HG03025 (cell line): Measurements from ENCODE around the gene SLC45A1.
"Not testable (repeated sequence)": the region's sequence is repeated elsewhere in the genome, so short reads cannot be mapped to it uniquely, and the experiment has no call there.

Source experiments
- ATAC-seq: cut with Tn5 transposase; IDR thresholded peaks from one replicate; pipeline ENCODE4 v1.9.1; 2021; ENCODE audit warnings: mild to moderate bottlenecking, moderate library complexity; ENCODE audit not compliant: unreplicated experiment, low FRiP score

SLC45A1 gene

GRCh38 chr1:8317647-8318381 lies at the start of gene SLC45A1:
SLC45A1 (plus strand) TSS chr1:8318114; CDS start chr1:8324330, 6,216 bp downstream.
- no peak for ATAC-seq

- no peak for ATAC-seq
Measured at GRCh38 chr1:8273036-8273435, 44.9 kb upstream of the SLC45A1 start.

GRCh38 chr1:8274352-8274751 lies 43.6 kb upstream of the SLC45A1 start:
- no peak for ATAC-seq

DNA sequence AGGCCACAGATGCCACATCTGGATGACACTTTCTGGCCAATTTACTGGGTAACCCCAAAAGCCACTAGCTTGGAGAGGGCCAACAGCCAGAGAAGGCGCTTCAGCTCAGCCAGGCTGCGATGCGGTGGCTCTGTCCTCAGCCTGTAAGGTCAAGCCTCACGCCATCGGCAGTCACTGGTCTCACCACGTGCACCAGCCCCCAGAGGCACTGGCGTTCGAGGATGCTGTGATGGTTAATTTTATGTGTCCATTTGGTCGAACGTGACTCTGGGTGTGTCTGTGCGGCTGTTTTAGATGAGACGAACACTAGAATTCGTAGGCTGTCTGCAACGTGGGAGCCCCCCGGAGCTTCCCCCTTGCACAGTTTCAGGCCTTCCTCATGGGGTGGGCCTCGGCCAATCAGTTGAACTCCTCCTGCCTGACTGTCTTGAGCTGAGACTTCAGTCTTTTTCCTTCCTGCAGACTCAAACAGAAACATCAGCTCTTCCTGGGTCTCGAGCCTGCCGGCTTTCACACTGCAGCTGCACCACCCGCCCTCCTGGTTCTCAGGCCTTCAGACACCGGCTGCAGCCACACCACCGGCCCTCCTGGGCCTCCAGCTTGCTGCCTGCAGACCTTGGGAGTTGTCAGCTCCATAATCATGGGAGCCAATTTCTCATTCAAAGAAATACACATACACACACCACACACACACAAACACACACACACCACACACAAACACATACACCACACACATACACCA lies 41.6 kb upstream of the SLC45A1 start:
- ATAC-seq: no peak

GRCh38 chr1:8276932-8277331 lies 41.0 kb upstream of the SLC45A1 start:
- ATAC-seq: no peak

DNA sequence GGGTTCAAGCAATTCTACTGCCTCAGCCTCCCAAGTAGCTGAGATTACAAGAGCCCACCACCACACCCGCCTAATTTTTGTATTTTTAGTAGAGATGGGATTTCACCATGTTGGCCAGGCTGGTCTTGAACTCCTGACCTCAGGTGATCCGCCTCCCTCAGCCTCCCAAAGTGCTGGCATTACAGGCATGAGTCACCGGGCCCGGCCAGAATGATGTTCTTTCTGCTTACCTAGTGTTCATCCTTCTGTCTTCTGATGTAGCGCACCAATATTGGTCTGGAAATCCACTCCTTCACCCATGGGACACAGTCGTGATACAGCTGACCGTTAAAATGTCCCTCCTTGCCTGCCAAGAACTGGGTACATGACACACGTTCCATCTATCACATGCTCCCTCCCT lies 39.2 kb upstream of the SLC45A1 start:
- not testable (repeated sequence) for ATAC-seq

- ATAC-seq: no peak
Measured at GRCh38 chr1:8281843-8282509, 35.9 kb upstream of the SLC45A1 start.

DNA sequence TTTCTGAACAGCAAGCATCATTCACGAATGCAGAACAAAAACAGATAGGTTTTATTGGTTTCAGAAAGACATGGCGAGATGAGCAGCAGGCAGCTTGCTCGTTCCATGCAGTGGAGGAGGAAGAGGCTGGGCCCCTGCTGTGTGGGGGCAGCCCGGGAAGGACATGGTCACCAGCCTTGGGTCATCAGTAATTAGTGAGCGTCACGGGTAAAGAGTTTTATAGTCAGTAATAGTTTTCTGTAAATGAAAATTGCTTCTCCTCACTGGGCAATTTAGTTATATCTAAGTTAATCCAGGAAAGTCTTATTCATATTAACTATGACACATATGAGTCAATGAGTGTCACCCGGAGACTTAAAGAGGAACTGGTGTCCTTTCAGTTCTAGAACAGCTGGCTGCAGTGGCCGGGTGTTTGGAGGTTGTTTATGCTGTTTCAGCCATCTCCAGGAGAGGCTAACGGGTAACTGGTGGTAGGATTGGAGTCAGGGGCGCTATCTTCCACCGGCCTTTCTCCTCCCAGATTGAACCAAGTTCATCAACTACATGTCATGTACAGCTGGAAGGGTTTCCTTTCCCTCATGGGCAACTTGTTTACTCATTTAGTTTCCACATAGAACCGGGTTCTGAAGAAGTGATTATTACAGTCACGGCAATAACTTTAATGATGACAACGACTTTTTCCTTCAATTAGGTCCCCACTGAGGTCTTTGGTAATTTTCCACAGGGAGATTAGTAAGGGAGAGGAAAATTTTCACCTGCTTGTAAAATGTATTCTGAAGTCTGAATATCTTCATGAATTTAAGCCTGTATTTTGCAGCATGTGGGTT lies 34.6 kb upstream of the SLC45A1 start:
- peak; percentile 91 for ATAC-seq

DNA sequence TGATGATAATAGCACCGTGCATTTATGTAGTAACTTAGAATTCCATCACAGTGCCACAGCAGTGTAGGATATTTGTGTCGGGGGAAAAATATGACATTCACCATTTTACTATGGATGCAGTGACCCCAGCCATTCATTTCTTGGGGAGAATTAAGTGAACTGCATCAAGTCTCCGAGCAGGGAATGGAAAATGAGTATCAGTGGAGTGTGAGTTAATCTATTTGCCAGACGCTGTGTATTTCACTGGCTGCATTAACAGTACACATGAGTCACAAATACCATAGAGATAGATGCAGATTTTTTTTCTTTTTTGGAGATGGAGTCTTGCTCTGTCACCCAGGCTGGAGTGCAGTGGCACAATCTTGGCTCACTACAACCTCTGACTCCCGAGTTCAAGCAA lies 33.8 kb upstream of the SLC45A1 start:
- no peak for ATAC-seq

- no peak for ATAC-seq
Measured at GRCh38 chr1:8285103-8285502, 32.8 kb upstream of the SLC45A1 start.

GRCh38 chr1:8285965-8286364 lies 31.9 kb upstream of the SLC45A1 start:
- no peak for ATAC-seq

DNA sequence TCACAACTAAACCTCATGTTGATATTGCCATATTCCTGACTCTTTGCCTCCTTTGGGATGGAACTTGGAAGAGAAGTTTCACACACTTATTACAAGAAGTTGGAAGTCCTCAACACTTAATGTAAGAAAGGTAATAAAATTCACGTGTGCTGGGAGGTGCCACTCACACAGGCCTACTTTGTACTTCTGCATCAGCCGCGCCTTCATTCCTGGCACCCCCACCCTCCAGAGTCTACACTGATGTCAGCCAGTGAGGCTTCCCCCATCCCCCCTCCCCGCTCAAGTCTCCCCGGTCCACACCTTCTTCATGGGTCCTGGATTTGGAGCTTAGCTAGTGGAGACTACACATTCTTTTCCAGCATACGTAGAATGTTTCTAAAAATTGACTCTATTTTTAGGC lies 24.8 kb upstream of the SLC45A1 start:
- ATAC-seq: no peak

- ATAC-seq: no peak
Measured at GRCh38 chr1:8293641-8294169, 24.2 kb upstream of the SLC45A1 start.

DNA sequence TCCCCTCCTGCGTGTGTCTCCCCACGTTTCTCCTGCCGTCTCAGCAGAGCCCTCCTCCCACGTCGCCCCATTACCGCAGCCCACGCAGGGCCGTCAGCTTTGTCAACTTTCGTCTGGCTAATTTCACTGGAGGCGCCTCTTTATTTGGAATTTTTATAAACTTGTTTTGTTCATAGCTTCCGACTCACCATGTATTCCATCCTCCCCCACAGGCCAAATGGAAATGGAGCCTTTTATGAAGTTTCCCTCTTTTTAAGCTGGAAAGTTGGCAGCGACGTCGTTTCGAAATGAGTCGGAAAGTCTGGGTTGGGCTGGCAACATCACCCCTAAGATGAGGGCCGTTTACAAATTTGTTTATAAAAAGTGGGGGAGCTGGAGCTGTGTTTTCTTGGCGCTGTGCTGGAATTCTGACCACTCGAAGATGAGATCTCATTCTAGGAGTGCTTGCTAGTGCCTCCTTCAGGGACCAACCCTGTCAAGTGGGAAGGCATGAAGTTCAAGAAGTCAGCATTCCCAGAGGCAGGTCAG lies 23.7 kb upstream of the SLC45A1 start:
- ATAC-seq: no peak

DNA sequence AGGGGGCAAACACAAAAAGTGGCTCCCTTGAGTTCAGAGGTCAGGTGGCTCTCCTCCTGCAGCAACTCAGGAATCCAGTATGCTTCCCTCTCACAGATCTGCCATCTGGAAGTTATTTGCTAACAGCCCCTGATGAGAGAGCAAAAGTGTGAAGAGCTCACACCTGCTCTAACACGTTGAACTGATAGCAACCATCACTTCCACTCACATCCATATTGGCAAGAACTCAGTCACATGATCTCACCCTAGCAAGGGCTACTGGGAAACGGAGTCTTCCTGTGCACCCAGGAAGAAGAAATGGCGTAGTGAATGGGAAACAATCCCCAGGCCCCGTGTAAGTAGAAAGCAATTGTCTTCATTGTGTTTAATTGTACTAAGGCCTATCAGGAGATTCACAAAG lies 20.7 kb upstream of the SLC45A1 start:
- no peak for ATAC-seq

GRCh38 chr1:8299963-8300362 lies 18.0 kb upstream of the SLC45A1 start:
- no peak for ATAC-seq

DNA sequence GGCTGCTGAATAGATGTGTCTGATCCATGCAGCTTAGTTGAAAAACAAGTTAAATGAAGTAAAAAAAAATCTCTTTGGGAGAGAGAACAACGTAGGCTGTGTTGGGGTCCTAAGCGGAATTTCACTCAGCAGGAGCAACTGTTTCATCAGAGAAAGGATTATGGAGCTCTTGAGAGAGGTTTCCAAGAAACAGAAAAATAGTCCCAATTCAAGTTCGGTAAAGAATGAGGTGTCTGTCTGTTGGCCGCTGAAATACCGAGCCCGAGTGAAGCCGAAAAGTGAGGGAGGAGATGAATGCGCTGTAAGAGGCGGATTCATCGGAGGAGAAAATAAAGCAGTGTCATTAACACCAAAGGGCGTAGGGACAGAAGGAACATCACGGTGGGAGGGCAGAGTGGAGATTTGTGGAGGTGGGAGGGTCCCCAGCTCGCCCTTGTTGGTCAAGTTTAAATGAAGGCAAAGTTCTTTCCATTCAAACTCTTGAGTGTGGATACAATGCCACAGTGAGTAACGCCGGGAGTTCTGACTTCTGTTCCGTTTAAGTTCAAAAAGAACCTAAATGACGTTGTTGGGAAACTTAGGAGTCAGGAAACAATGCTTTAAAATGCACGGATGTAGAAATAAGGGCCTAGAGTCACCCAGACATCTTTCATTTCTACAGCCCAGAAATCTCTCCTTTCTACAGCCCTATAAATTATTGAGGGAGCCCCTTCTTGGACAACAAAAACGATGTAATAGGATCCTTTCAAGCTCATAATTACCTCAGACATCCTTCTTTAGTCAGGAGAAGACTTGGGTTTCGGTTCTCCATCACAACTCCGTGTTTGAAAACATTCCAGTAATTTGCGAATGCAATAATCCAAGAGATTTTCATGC lies 15.6 kb upstream of the SLC45A1 start:
- no peak for ATAC-seq

- no peak for ATAC-seq
Measured at GRCh38 chr1:8303141-8303540, 14.8 kb upstream of the SLC45A1 start.

- ATAC-seq: no peak
Measured at GRCh38 chr1:8303876-8304275, 14.0 kb upstream of the SLC45A1 start.
